Measurements from ENCODE around the gene OTOGL. TPM values are rescaled to one million over a fixed set of nuclear protein-coding genes. Genes with fewer than 3 reads are reported as not detected.

Gene OTOGL
- total and polyA plus RNA-seq, 2 donors from 2014 or later = 0.47 to 0.80 TPM

GRCh38 chr12:80190001-80190400 is 90.7 kb downstream of the OTOGL start:
- FAIRE-seq (no peak), DNase-seq (no peak)
- Histone ChIP-seq H3K9ac (ENCODE audit: low read length in 3 of 3) (no peak overlapping the region), H3K4me3 (ENCODE audit: low read length in 3 of 3) (no peak overlapping the region), H3K9me3 (ENCODE audit: control insufficient read depth in 2 of 3, insufficient read depth in 1 of 3, low read length in 3 of 3) (no peaks in the 10 kb centered on the region), H3K27me3 (ENCODE audit: control insufficient read depth, insufficient read depth, low read length) (no peaks in the 10 kb centered on the region), H3K27ac (ENCODE audit: low read depth in 2 of 2, low read length in 2 of 2) (no peak overlapping the region), H3K4me1 (ENCODE audit: control insufficient read depth in 2 of 3, insufficient read depth in 2 of 3, low read depth in 1 of 3, low read length in 3 of 3) (no peaks in the 10 kb centered on the region), H3K36me3 (ENCODE audit: control insufficient read depth in 2 of 3, insufficient read depth in 3 of 3, low read length in 3 of 3) (no peaks in the 10 kb centered on the region)
- no peak for TF ChIP-seq CTCF (IDR thresholded peaks at IDR 0.05; ENCODE audit: borderline replicate concordance, extremely low read depth, insufficient read depth)
- intact Hi-C loops (cut with DNase I) = no loop called here

- Histone ChIP-seq H3K9ac (ENCODE audit: low read length in 3 of 3) (no peak overlapping the region), H3K4me3 (ENCODE audit: low read length in 3 of 3) (no peak overlapping the region), H3K27ac (ENCODE audit: low read depth in 2 of 2, low read length in 2 of 2) (no peak overlapping the region), H3K36me3 (ENCODE audit: control insufficient read depth in 2 of 3, insufficient read depth in 3 of 3, low read length in 3 of 3) (no peaks in the 10 kb centered on the region), H3K27me3 (ENCODE audit: control insufficient read depth, insufficient read depth, low read length) (no peaks in the 10 kb centered on the region), H3K4me1 (ENCODE audit: control insufficient read depth in 2 of 3, insufficient read depth in 2 of 3, low read depth in 1 of 3, low read length in 3 of 3) (no peaks in the 10 kb centered on the region), H3K9me3 (ENCODE audit: control insufficient read depth in 2 of 3, insufficient read depth in 1 of 3, low read length in 3 of 3) (no peaks in the 10 kb centered on the region)
- FAIRE-seq (no peak), DNase-seq (no peak)
- intact Hi-C loops (cut with DNase I) = no loop called here
- no peak for TF ChIP-seq CTCF (IDR thresholded peaks at IDR 0.05; ENCODE audit: borderline replicate concordance, extremely low read depth, insufficient read depth)
Observed at GRCh38 chr12:80192087-80192486, 92.8 kb downstream of the OTOGL start.

- no peak overlapping the region for H3K9ac ChIP-seq (ENCODE audit: low read length in 3 of 3)
- no peak for DNase-seq
- no peaks in the 10 kb centered on the region for H3K4me1 ChIP-seq (ENCODE audit: control insufficient read depth in 2 of 3, insufficient read depth in 2 of 3, low read depth in 1 of 3, low read length in 3 of 3)
- no peaks in the 10 kb centered on the region for H3K27me3 ChIP-seq (ENCODE audit: control insufficient read depth, insufficient read depth, low read length)
- H3K4me3 ChIP-seq (ENCODE audit: low read length in 3 of 3) = no peak overlapping the region
- no peaks in the 10 kb centered on the region for H3K36me3 ChIP-seq (ENCODE audit: control insufficient read depth in 2 of 3, insufficient read depth in 3 of 3, low read length in 3 of 3)
- no peak for TF ChIP-seq CTCF (IDR thresholded peaks at IDR 0.05; ENCODE audit: borderline replicate concordance, extremely low read depth, insufficient read depth)
- FAIRE-seq = no peak
- H3K9me3 ChIP-seq (ENCODE audit: control insufficient read depth in 2 of 3, insufficient read depth in 1 of 3, low read length in 3 of 3) = no peaks in the 10 kb centered on the region
- intact Hi-C loops (cut with DNase I) = no loop called here
- no peak overlapping the region for H3K27ac ChIP-seq (ENCODE audit: low read depth in 2 of 2, low read length in 2 of 2)
Observed at GRCh38 chr12:80193865-80194264, 94.5 kb downstream of the OTOGL start.

GRCh38 chr12:80195074-80195726 is 95.9 kb downstream of the OTOGL start:
- Histone ChIP-seq H3K27me3 (ENCODE audit: control insufficient read depth, insufficient read depth, low read length) (no peaks in the 10 kb centered on the region), H3K4me1 (ENCODE audit: control insufficient read depth in 2 of 3, insufficient read depth in 2 of 3, low read depth in 1 of 3, low read length in 3 of 3) (no peaks in the 10 kb centered on the region), H3K27ac (ENCODE audit: low read depth in 2 of 2, low read length in 2 of 2) (no peak overlapping the region), H3K4me3 (ENCODE audit: low read length in 3 of 3) (no peak overlapping the region), H3K36me3 (ENCODE audit: control insufficient read depth in 2 of 3, insufficient read depth in 3 of 3, low read length in 3 of 3) (no peaks in the 10 kb centered on the region), H3K9me3 (ENCODE audit: control insufficient read depth in 2 of 3, insufficient read depth in 1 of 3, low read length in 3 of 3) (no peaks in the 10 kb centered on the region), H3K9ac (ENCODE audit: low read length in 3 of 3) (no peak overlapping the region)
- peak; percentile 63 for TF ChIP-seq CTCF (IDR thresholded peaks at IDR 0.05; ENCODE audit: borderline replicate concordance, extremely low read depth, insufficient read depth)
- DNase-seq (peak in 3 of 5 donors; percentile 54 to 77 (median 62)), FAIRE-seq (peak; percentile 30)
- intact Hi-C loops (cut with DNase I) = no loop called here

Data from kidney (tissue), 14 donors.